Keratinocyte (primary cell): ENCODE measurements around the gene NCR2. TPM values are rescaled to one million over a fixed set of nuclear protein-coding genes. Genes with fewer than 3 reads are reported as not detected.

Experiments
- DNase-seq: peaks from one replicate; pipeline ENCODE4 v3.0.0-alpha.2; 2011; ENCODE audit warnings: low read depth, missing footprints, low spot score
- FAIRE-seq: peaks from 2 replicates; lab custom pipeline; 2011; peaks lifted over from hg19 to GRCh38; lab: Jason Lieb, UNC
- H2AFZ ChIP-seq: 2 replicates; pipeline ENCODE4 v1.6.0; 2012; ENCODE audit warnings: low read length, control low read depth, inconsistent platforms; ENCODE audit not compliant: control insufficient read depth
- H3K27ac ChIP-seq: 2 replicates; pipeline ENCODE4 v1.5.1; 2011; ENCODE audit warnings: low read length; ENCODE audit not compliant: control insufficient read depth, insufficient read depth
- H3K27me3 ChIP-seq: 3 replicates; pipeline ENCODE4 v1.6.0; 2011; ENCODE audit warnings: low read length; ENCODE audit not compliant: control insufficient read depth, insufficient read depth; ENCODE audit errors: extremely low read depth
- H3K36me3 ChIP-seq, 2 experiments: 2 replicates in 1 of 2; 3 replicates in 1 of 2; pipeline ENCODE4 v1.5.1; 2011; ENCODE audit warnings: low read length in 2 of 2, mild to moderate bottlenecking in 1 of 2; ENCODE audit not compliant: control insufficient read depth in 2 of 2, insufficient read depth in 2 of 2; ENCODE audit errors: extremely low read depth in 1 of 2
- H3K4me1 ChIP-seq: 3 replicates; pipeline ENCODE4 v1.5.1; 2011; ENCODE audit warnings: low read length; ENCODE audit not compliant: control insufficient read depth, insufficient read depth; ENCODE audit errors: extremely low read depth
- H3K4me2 ChIP-seq: 3 replicates; pipeline ENCODE4 v1.6.0; 2011; ENCODE audit warnings: low read depth, low read length; ENCODE audit not compliant: control insufficient read depth, insufficient read depth; ENCODE audit errors: extremely low read depth
- H3K4me3 ChIP-seq, 3 experiments: fragments of 200-600 bp in 1 of 3; sonication (generic) in 1 of 3; 2 replicates in 2 of 3; 3 replicates in 1 of 3; pipeline ENCODE4 v1.5.1; 2011 to 2016; ENCODE audit warnings: low read length in 3 of 3, mild to moderate bottlenecking in 3 of 3, control low read depth in 2 of 3, inconsistent platforms in 1 of 3, low read depth in 1 of 3, mixed read lengths in 1 of 3, mixed run types in 1 of 3, moderate library complexity in 1 of 3; ENCODE audit not compliant: control insufficient read depth in 2 of 3, insufficient read depth in 2 of 3; ENCODE audit errors: extremely low read depth in 1 of 3
- H3K79me2 ChIP-seq: 2 replicates; pipeline ENCODE4 v1.6.0; 2012; ENCODE audit warnings: low read length; ENCODE audit not compliant: control insufficient read depth, insufficient read depth
- H3K9ac ChIP-seq: 3 replicates; pipeline ENCODE4 v1.6.0; 2011; ENCODE audit warnings: low read length; ENCODE audit not compliant: control insufficient read depth, insufficient read depth; ENCODE audit errors: extremely low read depth
- H3K9me1 ChIP-seq: 3 replicates; pipeline ENCODE4 v1.6.0; 2011; ENCODE audit warnings: low read length; ENCODE audit not compliant: control insufficient read depth, insufficient read depth; ENCODE audit errors: extremely low read depth
- H3K9me3 ChIP-seq: 2 replicates; pipeline ENCODE4 v1.5.1; 2012; ENCODE audit warnings: low read depth, low read length; ENCODE audit not compliant: control insufficient read depth
- H4K20me1 ChIP-seq: 3 replicates; pipeline ENCODE4 v1.6.0; 2011; ENCODE audit warnings: low read length; ENCODE audit not compliant: control insufficient read depth, insufficient read depth; ENCODE audit errors: extremely low read depth
- EZH2 ChIP-seq: IDR thresholded peaks from one replicate; pipeline ENCODE4 v1.6.1; 2012; ENCODE audit warnings: inconsistent platforms, mild to moderate bottlenecking, low read length, moderate library complexity
- dilution Hi-C: fragments of 300-500 bp; cut with MboI; formaldehyde crosslinking; loops from one replicate; pipeline ENCODE4 v1.7.0; 2020; ENCODE audit warnings: low sequenced_read_pairs; ENCODE audit not compliant: extremely low pct_ligation_motif_present
- polyA plus RNA-seq, 5 experiments: library from polyadenylated mRNA; depleted of rRNA in 3 of 5; stranded (reverse) in 3 of 5; stranded (forward) in 1 of 5; unstranded in 1 of 5; fragments of >200 nt; gene quantifications; 1 replicate in 1 of 5; 2 replicates in 3 of 5; 3 replicates in 1 of 5; pipeline versions ENCODE4 v1.2.1 to v1.2.3, GENCODE V29; 2011 to 2012; ENCODE audit warnings: missing spikeins in 2 of 5, low read depth in 1 of 5, low replicate concordance in 1 of 5
- TF ChIP-seq, protein P1 (sequence below), 3 experiments: IDR thresholded peaks in 1 of 3; conservative IDR thresholded peaks in 1 of 3; optimal IDR thresholded peaks in 1 of 3; 2 replicates in 2 of 3; 3 replicates in 1 of 3; pipeline versions ENCODE3 to v1.5.1; 2011; ENCODE audit warnings: low read length in 3 of 3, mild to moderate bottlenecking in 3 of 3, moderate library complexity in 2 of 3, control low read depth in 1 of 3, inconsistent platforms in 1 of 3; ENCODE audit not compliant: insufficient read depth in 2 of 3; ENCODE audit errors: extremely low read depth in 1 of 3

NCR2 gene
- polyA plus RNA-seq, 1 donor (not counting 4 experiments of a cell fraction or from before 2014, with no cell fraction given), result not detected

DNA sequence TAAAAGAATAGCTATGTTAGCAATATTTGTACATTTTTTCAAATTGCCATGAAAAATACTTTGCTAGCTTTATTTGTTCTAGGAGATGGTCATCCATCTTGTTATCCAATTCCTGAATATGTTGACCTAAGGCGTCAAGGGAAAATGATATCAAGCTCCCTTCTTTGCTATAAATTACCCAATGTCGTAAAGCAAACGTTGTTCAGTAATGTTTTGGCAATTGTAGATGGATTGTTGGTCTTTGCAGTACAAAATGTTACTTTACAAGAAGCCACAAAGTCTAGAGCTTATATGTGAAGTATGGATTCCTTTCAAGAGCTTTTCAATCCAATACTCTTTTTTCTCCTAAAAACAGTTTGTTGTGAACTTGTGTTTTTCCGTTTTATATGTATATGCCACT lies 3.3 kb downstream of the NCR2 start:
- Histone ChIP-seq H3K4me1 (no peaks in the 10 kb centered on the region), H3K27me3 (peaks cover 18% of the 10 kb centered on the region), H3K79me2 (no peaks in the 10 kb centered on the region), H3K9me3 (no peaks in the 10 kb centered on the region), H3K4me3 (no peak overlapping the region), H2AFZ (no peak overlapping the region), H3K27ac (no peak overlapping the region), H3K4me2 (no peak overlapping the region), H4K20me1 (no peaks in the 10 kb centered on the region), H3K9me1 (no peaks in the 10 kb centered on the region), H3K9ac (no peak overlapping the region), H3K36me3 (no peaks in the 10 kb centered on the region)
- no peak for DNase-seq
- FAIRE-seq, result no peak
- dilution Hi-C loops, result no loop called here
- TF ChIP-seq, protein P1, sequence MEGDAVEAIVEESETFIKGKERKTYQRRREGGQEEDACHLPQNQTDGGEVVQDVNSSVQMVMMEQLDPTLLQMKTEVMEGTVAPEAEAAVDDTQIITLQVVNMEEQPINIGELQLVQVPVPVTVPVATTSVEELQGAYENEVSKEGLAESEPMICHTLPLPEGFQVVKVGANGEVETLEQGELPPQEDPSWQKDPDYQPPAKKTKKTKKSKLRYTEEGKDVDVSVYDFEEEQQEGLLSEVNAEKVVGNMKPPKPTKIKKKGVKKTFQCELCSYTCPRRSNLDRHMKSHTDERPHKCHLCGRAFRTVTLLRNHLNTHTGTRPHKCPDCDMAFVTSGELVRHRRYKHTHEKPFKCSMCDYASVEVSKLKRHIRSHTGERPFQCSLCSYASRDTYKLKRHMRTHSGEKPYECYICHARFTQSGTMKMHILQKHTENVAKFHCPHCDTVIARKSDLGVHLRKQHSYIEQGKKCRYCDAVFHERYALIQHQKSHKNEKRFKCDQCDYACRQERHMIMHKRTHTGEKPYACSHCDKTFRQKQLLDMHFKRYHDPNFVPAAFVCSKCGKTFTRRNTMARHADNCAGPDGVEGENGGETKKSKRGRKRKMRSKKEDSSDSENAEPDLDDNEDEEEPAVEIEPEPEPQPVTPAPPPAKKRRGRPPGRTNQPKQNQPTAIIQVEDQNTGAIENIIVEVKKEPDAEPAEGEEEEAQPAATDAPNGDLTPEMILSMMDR (optimal IDR thresholded peaks at IDR 0.05 in 1 of 3, IDR thresholded peaks at IDR 0.05 in 1 of 3, conservative IDR thresholded peaks at IDR 0.05 in 1 of 3; ENCODE audit: extremely low read depth in 1 of 3, insufficient read depth in 2 of 3, low read length in 3 of 3), result no peak
- no peak for TF ChIP-seq EZH2

DNA sequence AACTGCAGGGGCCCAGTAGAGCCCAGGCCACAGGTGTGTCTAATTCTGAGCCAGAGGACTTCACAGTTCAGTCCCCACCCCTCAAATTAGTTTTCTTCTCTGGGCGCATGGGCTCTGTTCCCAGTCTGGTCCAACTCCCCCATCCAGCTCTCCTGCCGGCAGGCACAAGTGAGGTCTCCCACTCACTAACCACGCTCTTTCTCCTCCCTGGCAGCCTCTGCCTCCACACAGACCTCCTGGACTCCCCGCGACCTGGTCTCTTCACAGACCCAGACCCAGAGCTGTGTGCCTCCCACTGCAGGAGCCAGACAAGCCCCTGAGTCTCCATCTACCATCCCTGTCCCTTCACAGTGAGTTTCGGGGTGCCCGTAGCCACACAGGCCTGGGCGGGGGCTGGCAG lies 6.2 kb downstream of the NCR2 start:
- no peak for TF ChIP-seq EZH2
- TF ChIP-seq, protein P1 (optimal IDR thresholded peaks at IDR 0.05 in 1 of 3, IDR thresholded peaks at IDR 0.05 in 1 of 3, conservative IDR thresholded peaks at IDR 0.05 in 1 of 3; ENCODE audit: extremely low read depth in 1 of 3, insufficient read depth in 2 of 3, low read length in 3 of 3), result no peak
- Histone ChIP-seq H2AFZ (no peak overlapping the region), H3K36me3 (no peaks in the 10 kb centered on the region), H3K27me3 (peaks cover 20% of the 10 kb centered on the region), H3K4me2 (no peak overlapping the region), H3K9me1 (no peaks in the 10 kb centered on the region), H3K27ac (no peak overlapping the region), H3K4me1 (no peaks in the 10 kb centered on the region), H3K9ac (no peak overlapping the region), H4K20me1 (no peaks in the 10 kb centered on the region), H3K79me2 (no peaks in the 10 kb centered on the region), H3K9me3 (no peaks in the 10 kb centered on the region), H3K4me3 (no peak overlapping the region)
- FAIRE-seq (no peak), DNase-seq (no peak)
- dilution Hi-C loops, result no loop called here
